HG02870 (cell line): Measurements from ENCODE around the gene BRD2.

ENCODE experiments used
- ATAC-seq: cut with Tn5 transposase; IDR thresholded peaks from one replicate; pipeline ENCODE4 v1.9.1; 2021; ENCODE audit warnings: mild to moderate bottlenecking, moderate library complexity; ENCODE audit not compliant: unreplicated experiment

The BRD2 gene

GRCh38 chr6:32947552-32948465, 20.6 kb upstream of the BRD2 start:
- no peak for ATAC-seq

GRCh38 chr6:32949113-32949512, 19.3 kb upstream of the BRD2 start:
- ATAC-seq, result no peak

- no peak for ATAC-seq
Observed at GRCh38 chr6:32950010-32950409, 18.4 kb upstream of the BRD2 start.

- no peak for ATAC-seq
Observed at GRCh38 chr6:32950449-32950848, 17.9 kb upstream of the BRD2 start.

- ATAC-seq, result peak; percentile 83
Observed at GRCh38 chr6:32952817-32953739, 15.3 kb upstream of the BRD2 start, which contains the start of gene HLA-DMA. Gene HLA-DMA (minus strand): TSS chr6:32953097. CDS start chr6:32953036, 61 bp downstream.

GRCh38 chr6:32953775-32954174, 14.6 kb upstream of the BRD2 start:
- ATAC-seq, result no peak

GRCh38 chr6:32954267-32954666, 14.1 kb upstream of the BRD2 start:
- ATAC-seq, result no peak

GRCh38 chr6:32954986-32955802, 13.2 kb upstream of the BRD2 start:
- no peak for ATAC-seq

GRCh38 chr6:32956176-32956575, 12.2 kb upstream of the BRD2 start:
- no peak for ATAC-seq

- ATAC-seq, result no peak
Observed at GRCh38 chr6:32960563-32960962, 7.8 kb upstream of the BRD2 start.

GRCh38 chr6:32962213-32962826, 6.1 kb upstream of the BRD2 start:
- ATAC-seq, result no peak

GRCh38 chr6:32963866-32964265, 4.5 kb upstream of the BRD2 start:
- ATAC-seq, result no peak

GRCh38 chr6:32964776-32965175, 3.6 kb upstream of the BRD2 start:
- ATAC-seq, result no peak

GRCh38 chr6:32967151-32968091, 973 bp upstream of the BRD2 start:
- ATAC-seq, result no peak

- no peak for ATAC-seq
Observed at GRCh38 chr6:32968867-32969684, 682 bp downstream of the BRD2 start.

- no peak for ATAC-seq
Observed at GRCh38 chr6:32969685-32970412, 1.5 kb downstream of the BRD2 start.

GRCh38 chr6:32970413-32971241, 2.2 kb downstream of the BRD2 start:
- ATAC-seq, result no peak
